Cardiac septum (tissue), 1 donor: ENCODE measurements around the gene NUP188. TPM values are rescaled to one million over a fixed set of nuclear protein-coding genes. Genes with fewer than 3 reads are reported as not detected.

Experiments used
- DNase-seq: peaks from one replicate; pipeline ENCODE4 v3.0.0-alpha.2; 2020; ENCODE audit warnings: low spot score
- intact Hi-C: fragments of 100-400 bp; cut with DNase I; formaldehyde crosslinking; loops from one replicate; pipeline ENCODE4 v1.14.0; 2022
- total RNA-seq: library from RNA; stranded (reverse); fragmentation: NEBNext Ultra II Directional; extraction: Animal tissue kit (Norgen Biotek cat#: 25700); gene quantifications from one replicate; pipeline ENCODE4 v1.2.1, GENCODE V29; 2021
- donor health status: DM: no; HTN: no; CAD: no.

NUP188 gene
- total RNA-seq, 1 donor from 2014 or later, result 36.3 TPM

DNA sequence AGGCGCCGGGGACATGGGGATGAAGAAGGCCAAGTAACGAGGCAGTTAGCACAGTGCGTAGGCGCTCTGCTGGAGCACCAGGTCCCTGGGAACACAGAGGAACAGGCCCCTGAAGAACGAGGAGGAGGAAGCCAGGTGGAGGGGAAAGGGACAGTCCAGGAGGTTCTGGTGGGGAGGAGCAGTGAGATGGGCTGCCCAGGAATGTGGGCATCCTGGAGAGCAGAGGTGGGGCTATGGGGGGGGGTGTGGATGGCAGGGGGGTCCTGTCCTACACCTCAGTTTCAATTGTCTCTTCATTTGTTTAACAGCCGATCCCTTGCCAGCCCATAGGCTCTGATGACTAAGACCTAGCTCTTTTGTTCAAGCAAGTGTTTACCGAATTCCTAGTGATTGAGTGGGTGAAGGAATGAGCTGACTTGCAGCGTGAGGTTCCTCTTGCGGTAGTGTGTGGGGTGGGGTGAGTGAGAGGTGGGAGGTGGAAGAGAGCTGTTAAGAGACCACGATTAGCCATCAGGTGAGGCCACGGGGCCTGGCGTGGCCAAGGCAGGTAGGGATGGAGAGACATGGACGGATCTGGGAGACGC, 35.1 kb upstream of the NUP188 start:
- no peak for DNase-seq
- intact Hi-C loops, result no loop called here

DNA sequence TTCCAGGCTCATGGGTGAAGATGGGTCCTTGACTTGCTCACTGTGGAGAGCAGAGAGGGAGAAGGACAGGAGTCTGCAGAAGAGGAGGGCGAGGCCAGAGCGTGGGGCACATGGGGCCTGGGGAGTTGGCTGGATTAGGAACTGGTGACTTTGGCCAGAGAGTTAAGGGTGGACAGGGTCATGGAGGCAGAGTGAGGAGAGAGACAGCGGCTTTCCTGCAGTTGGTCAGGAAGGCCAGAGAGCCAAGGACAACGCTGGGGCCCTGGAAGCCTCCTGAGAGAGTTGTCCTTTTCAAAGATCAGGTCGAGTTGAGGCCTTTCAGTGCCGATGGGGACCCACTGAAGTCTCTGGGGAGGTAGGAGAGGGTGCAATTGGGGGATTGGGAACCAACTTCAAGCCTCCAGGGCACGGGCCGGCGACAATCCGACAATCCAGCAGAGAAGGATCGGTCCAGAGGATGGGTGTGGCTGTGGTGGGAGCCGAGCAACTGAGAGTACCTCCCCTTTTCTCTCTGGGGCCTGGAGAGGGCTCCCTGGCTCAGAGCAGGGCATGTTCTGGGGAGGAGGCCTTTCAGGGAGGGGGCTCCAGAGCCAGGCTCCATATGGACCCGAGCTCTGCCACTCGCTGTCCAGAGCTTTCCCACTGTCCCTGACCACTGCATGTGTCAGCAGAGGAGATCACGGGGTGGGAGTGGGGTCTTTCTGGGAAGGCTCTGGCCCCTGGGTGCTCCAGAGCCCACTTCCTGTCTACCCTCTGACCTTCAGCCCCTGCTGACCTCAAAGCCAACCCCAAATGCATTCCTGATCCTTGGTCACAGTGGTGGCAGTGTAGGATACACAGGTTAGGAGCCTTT, 34.2 kb upstream of the NUP188 start:
- no peak for DNase-seq
- intact Hi-C loops, result no loop called here

- intact Hi-C loops, result no loop called here
These were observed 33.3 kb upstream of the NUP188 start for GRCh38 chr9:128913995-128914772.

DNA sequence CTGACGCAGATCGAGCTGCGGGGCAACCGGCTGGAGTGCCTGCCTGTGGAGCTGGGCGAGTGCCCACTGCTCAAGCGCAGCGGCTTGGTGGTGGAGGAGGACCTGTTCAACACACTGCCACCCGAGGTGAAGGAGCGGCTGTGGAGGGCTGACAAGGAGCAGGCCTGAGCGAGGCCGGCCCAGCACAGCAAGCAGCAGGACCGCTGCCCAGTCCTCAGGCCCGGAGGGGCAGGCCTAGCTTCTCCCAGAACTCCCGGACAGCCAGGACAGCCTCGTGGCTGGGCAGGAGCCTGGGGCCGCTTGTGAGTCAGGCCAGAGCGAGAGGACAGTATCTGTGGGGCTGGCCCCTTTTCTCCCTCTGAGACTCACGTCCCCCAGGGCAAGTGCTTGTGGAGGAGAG, 31.3 kb upstream of the NUP188 start:
- intact Hi-C loops, result no loop called here
- no peak for DNase-seq

More at GRCh38 chr9:128913995-128914772, 33.3 kb upstream of the NUP188 start:
- no peak for DNase-seq

GRCh38 chr9:128916745-128917144, 30.8 kb upstream of the NUP188 start:
- intact Hi-C loops, result no loop called here
- DNase-seq, result no peak

- intact Hi-C loops, result no loop called here
- DNase-seq, result no peak
These were observed 30.2 kb upstream of the NUP188 start for GRCh38 chr9:128917151-128917849.

DNA sequence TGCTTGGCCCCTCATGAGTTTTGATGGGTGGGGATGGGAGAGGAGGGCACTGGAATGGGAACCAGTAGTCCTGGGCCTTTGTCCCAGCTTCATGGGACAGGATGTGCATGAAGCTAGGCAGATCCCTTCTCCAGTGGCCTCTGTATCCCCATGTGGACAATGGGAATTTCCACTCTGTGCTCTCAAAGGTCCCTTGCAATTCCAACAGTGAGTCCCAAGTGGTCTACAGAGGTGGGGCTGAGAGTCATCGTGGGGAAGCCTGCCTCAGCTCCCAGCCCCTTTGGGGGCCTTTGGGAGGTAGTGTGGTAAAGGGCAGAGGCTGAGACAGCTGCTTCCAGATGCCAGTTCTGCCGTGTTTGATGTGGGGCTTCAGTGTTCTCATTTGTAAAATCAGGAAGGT, 28.6 kb upstream of the NUP188 start:
- no peak for DNase-seq
- intact Hi-C loops, result no loop called here

DNA sequence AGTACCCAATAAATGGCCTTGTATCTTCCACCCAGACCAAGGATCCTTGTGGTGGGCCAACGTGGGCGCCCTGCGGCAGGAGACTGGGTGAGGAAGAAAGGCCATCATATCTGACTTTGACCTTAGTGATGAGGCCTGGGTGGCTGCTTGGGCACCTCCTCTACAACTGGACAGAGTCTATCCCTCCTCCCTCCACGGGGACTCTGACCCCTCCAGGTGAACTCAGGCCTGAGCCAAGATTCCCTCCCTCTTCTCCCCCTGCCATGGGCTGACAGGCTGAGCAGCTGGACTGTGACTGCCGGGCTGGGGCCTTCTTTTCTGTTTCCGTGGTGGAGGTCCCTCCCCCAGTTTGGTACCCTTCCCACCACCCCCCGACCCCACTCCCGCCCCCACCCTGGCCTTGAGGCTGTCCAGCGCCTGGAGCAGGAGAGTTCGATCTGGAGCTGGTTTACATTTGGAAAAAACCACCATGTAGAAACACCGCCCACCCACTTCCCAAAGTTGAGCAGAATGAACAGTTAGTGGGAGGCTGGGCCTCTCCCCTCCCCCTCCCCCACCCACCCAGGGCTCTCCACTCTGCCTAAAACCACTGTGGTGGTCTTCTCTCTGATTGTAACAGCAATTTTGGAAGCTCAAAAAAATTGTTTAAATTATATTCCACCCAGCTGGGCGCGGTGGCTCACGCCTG, 28.0 kb upstream of the NUP188 start:
- no peak for DNase-seq
- intact Hi-C loops, result loop anchor here (2.0 kb wide), 1 partner anchor 37 kb away; the partner anchor contains the start of gene LRRC8A

DNA sequence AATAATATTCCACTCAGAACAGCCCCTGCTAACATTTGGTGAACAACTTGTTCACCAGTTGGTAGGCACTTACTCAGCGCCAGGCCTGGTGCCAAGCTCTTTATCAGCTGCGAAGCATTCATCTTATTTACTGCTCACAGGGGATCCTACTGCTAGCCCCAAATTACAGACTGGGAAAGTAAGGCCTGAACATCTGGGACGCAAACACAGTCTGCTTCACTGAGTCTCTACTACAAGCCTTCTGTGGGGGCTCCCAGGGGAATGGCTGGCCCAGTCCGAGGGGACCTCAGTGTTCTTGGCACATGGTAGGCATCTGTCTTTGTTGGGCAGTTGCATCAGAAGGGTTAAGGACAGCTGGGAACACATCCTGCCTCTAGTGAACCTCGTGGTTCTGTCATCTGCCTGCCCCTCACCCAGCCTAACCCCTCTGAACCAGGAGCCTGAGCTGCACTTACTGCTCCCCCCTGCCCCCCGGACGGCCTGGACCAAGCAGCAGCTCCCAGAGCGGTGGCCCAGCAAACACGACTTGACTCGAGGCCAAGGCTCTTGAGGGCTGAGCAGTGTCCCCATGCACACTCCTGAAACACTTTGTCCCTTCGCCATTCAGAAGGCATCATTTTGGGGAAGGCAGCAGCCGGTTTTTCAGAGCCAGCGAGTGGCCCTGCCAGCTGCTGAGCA, 27.0 kb upstream of the NUP188 start, which contains the start of gene PHYHD1:
Gene PHYHD1 (plus strand): TSS at position 602 of the 678 bp plus-strand sequence. CDS start 1,342 bp downstream, outside the sequence.
- intact Hi-C loops, result loop anchor here (2.0 kb wide), 1 partner anchor 38 kb away; the partner anchor contains the start of gene LRRC8A
- no peak for DNase-seq

GRCh38 chr9:128921881-128922763, 25.4 kb upstream of the NUP188 start:
- no peak for DNase-seq

DNA sequence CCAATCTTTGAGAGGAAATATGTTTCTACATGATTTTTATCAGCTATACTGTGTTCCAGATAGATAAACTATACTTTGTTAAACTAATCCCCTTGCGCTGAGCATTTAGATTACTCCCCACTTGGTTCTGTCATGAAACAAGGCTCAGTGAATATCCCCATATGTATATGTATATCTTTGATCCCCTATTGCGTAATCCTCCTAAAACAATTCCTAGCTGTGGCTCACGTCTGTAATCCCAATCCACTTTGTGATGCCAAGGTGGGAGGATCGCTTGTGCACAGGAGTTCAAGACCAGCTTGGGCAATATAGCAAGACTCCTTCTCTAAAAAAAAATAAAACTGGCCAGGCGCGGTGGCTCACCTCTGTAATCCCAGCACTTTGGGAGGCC, 24.0 kb upstream of the NUP188 start:
- DNase-seq, result no peak
- intact Hi-C loops, result no loop called here

More at GRCh38 chr9:128921881-128922763, 25.4 kb upstream of the NUP188 start:
- intact Hi-C loops, result loop anchor here (2.0 kb wide), 1 partner anchor 39 kb away; the partner anchor contains the start of gene LRRC8A

DNA sequence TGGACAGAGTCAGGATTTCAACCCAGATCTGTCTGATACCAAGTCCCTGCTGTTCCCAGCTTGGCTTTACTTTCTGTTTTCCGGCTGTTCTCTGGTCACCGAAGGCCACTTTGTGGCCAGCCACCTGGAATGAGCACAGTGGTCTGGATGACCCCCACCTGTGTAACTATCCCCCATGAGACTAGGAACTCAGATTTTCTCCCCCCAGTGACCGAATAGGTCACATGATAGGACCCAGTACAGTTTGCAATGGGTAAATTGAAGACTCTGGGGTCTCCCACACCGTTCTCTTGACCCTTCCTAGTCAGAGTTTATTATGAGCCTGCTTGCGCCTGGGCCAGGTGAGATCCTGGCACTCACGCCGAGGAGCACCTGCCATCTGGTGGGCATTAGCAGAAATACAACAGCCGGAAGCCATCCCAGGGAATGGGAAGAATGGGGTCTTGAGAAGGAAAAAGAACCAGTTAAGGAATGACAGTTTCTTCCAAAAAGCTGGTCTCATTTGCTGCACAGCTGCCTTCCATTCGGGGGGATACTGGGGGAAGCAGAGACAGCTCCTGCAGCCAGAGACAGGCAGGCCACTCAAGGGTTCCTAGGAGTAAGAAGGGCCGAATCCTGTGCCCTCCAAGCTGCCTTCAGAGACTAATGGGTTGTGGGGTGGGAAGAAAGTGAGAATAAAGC, 19.6 kb upstream of the NUP188 start:
- intact Hi-C loops, result loop anchor here (1.0 kb wide), 1 partner anchor 65 kb away; no protein-coding TSS in a partner anchor
- DNase-seq, result no peak

DNA sequence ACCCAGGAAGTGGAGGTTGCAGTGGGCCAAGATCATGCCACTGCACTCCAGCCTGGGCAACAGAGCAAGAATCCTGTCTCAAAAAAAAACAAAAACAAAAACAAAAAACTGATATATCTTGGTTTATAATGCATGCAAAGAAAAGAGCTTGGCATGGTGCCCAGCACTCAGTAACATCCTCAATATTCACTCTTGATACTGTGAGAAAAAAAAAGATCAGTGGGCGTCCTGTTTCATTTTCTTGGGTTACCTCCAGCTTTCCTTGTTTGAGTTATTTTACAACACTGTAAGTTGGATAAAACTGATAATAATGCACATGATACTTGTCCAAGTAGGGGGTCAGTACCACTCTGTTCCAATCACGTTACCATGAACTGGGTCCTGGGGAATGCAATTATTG, 18.9 kb upstream of the NUP188 start:
- intact Hi-C loops, result loop anchor here (1.0 kb wide), 1 partner anchor 65 kb away; no protein-coding TSS in a partner anchor
- DNase-seq, result no peak

DNA sequence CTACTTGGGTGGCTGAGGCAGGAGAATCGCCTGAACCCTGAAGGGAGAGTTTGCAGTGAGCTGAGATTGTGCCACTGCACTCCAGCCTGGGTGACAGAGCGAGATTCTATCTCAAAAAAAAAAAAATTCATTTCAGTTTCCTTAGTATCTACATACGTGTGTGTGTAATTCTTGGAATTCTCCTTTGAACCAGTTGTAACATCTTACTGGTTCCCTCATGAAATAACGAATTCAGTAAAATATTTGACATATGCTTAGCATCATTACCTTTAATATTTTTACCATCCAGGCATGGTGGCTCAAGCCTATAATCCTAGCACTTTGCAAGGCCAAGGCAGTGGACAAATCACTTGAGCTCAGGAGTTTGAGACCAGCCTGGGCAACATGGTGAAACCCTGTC, 17.9 kb upstream of the NUP188 start:
- DNase-seq, result no peak
- intact Hi-C loops, result no loop called here

GRCh38 chr9:128933731-128934130, 13.8 kb upstream of the NUP188 start:
- intact Hi-C loops, result no loop called here

GRCh38 chr9:128936171-128936865, 11.2 kb upstream of the NUP188 start:
- intact Hi-C loops, result no loop called here
- DNase-seq, result no peak

More at GRCh38 chr9:128933731-128934130, 13.8 kb upstream of the NUP188 start:
- no peak for DNase-seq
